Measurements from ENCODE around the gene FBXO21.

GRCh38 chr12:117225179-117225578, 34.9 kb upstream of the FBXO21 start:
- no peak for TF ChIP-seq CTCF (IDR thresholded peaks at IDR 0.05; ENCODE audit: low read depth, low read length, poor library complexity, severe bottlenecking)
- TF ChIP-seq EZH2phosphoT487 (IDR thresholded peaks at IDR 0.05; ENCODE audit: borderline replicate concordance, low read length) = no peak

Data from DOHH2 (cell line).